GM10266 (cell line): Measurements from ENCODE around the gene SYVN1.
A peak's percentile ranks its signal among the peaks of the same experiment; 100 is the strongest.

Experiments used
- DNase-seq: peaks from one replicate; pipeline ENCODE4 v3.0.0; 2012; ENCODE audit errors: extremely low spot score
- TF ChIP-seq, protein P1 (sequence below): IDR thresholded peaks from 2 replicates; pipeline ENCODE4 v1.5.1; 2012; ENCODE audit warnings: mild to moderate bottlenecking, low read depth; ENCODE audit not compliant: control insufficient read depth, insufficient read depth; ENCODE audit errors: missing control alignments

The SYVN1 gene

DNA sequence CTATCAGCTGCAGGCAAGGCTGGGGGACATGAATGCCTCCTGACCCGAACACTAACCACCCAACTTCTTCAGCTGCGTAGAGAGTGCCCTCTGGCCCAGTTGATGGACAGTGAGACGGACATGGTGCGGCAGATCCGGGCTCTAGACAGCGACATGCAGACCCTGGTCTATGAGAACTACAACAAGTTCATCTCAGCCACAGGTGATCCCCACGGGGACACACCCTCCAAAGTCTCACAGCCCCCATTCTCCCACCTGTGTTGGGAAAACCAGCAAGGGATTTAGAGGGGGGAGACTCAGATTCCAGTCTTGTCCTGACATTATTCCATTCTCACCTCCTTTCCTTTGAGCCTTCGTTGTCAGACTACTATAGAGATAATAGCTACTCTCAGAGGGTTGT, 37.4 kb downstream of the SYVN1 start:
- no peak for DNase-seq
- TF ChIP-seq, protein P1, sequence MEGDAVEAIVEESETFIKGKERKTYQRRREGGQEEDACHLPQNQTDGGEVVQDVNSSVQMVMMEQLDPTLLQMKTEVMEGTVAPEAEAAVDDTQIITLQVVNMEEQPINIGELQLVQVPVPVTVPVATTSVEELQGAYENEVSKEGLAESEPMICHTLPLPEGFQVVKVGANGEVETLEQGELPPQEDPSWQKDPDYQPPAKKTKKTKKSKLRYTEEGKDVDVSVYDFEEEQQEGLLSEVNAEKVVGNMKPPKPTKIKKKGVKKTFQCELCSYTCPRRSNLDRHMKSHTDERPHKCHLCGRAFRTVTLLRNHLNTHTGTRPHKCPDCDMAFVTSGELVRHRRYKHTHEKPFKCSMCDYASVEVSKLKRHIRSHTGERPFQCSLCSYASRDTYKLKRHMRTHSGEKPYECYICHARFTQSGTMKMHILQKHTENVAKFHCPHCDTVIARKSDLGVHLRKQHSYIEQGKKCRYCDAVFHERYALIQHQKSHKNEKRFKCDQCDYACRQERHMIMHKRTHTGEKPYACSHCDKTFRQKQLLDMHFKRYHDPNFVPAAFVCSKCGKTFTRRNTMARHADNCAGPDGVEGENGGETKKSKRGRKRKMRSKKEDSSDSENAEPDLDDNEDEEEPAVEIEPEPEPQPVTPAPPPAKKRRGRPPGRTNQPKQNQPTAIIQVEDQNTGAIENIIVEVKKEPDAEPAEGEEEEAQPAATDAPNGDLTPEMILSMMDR, result no peak

DNA sequence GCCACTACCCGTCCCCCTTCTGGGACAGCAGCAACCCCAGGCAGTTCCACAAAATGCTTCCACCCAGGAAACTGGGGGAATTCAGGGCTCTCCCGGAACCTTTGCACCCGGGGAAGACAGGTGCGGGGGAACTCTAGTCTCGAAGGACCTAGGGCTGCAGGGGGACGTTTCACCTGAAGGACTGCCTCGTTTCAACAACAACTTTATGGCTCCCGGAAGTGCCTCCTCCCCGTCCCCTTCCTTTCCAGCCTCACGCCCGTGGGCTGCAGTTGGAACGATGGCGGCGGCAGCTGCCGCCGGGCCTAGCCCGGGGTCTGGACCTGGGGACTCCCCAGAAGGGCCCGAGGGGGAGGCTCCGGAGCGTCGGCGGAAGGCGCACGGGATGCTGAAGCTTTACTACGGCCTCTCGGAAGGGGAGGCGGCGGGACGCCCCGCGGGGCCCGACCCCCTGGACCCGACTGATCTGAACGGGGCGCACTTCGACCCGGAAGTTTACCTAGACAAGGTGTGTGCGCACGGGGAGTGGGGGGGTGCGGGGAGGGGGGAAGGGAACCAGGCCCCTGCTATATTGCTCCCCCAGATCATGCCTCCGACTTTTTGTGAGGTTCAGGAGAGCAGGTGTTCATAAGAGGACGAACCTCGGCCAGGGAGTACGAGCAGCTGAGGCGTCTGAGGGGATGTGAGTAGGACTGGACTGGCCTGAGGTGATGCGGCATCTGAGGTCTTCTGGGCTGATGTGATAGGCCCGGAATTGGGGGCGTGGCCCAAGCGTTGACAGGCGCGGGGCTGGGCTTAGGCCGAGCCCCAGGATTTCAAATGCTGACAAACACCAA, 38.1 kb downstream of the SYVN1 start, which contains the start of gene VPS51:
TSS of gene VPS51 (plus strand) at position 241 of the 833 bp plus-strand sequence. CDS start at position 278, 37 bp downstream.
- DNase-seq, result peak; percentile 93
- TF ChIP-seq, protein P1, result no peak

DNA sequence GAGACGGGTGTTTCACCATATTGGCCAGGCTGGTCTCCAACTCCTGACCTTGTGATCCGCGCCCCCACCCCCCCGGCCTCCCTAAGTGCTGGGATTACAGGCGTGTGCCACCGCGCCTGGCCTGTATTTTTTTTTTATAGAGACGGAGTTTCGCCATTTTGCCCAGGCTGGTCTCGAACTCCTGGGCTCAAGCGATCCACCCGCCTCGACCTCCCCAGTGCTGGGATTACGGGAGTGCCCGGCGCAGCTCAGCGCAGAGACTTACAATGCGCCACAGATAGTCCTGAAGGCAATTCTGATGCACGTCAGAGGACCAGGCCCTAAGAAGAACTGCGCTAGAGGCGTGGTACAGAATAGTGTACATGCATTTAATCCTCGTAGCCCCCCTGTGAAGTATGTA, 38.9 kb downstream of the SYVN1 start:
- DNase-seq, result no peak
- TF ChIP-seq, protein P1, result no peak

DNA sequence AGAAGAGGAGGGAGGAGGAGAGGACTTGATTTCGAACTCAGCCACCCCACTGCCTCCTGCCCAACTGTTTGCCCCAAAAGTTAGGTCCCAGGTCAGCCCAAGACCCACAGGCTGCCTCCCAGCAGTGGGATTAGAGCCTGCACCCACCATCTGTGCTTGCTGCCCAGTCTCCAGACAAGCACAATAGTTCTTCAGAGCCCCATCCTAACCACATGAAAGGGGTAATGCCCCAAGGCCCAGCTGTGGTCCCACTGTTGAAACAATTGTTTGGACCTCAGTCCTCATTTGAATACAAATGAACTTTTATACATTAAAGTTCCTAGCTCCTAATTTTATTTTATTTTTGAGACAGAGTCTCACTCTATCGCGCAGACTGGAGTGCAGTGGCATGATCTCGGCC, 43.7 kb downstream of the SYVN1 start:
- DNase-seq, result no peak
- TF ChIP-seq, protein P1, result no peak

DNA sequence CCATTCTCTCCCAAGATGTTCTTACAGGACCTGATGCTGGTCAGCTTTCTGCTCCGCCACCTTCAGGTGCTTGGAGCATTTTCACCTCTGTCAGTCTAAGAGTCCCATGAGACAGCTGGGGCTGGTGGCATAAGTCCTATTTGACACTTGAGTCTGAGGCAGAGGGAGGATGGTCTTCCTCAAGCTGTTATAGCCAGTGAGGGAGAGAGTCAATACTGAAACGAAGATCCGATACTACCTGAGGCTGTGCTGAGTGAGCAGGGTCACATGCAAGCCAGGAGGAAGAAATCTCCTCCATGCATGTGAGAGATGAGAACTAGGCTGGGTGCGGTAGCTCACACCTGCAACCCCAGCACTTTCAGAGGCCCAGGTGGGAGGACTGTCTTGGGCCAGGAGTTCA, 44.7 kb downstream of the SYVN1 start:
- no peak for DNase-seq
- TF ChIP-seq, protein P1, result no peak

DNA sequence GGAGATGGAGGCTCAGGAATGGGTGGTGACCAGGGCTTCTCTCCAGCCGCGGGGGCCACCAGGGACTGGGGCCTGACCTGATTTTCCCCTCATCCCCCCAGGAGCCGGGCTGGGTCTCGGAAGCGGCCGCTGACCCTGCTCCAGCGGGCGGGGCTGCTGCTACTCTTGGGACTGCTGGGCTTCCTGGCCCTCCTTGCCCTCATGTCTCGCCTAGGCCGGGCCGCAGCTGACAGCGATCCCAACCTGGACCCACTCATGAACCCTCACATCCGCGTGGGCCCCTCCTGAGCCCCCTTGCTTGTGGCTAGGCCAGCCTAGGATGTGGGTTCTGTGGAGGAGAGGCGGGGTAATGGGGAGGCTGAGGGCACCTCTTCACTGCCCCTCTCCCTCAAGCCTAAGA, 46.5 kb downstream of the SYVN1 start:
- no peak for DNase-seq
- TF ChIP-seq, protein P1, result no peak

DNA sequence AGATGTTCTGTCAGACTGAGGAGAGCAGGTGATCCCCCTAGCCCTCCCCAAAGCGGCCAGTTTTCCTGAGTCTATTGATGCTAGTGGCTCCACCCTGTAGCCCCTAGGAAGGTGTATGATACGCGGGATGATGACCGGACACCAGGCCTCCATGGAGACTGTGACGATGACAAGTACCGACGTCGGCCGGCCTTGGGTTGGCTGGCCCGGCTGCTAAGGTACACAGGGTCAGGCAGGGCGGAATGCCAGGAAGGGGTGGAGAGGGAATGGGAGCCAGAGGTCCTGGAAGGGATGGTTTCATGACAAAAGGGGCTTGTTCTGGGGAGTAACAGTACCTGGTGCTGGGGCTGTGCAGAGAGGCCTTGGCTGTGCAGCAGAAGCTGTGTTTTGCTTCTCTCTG, 47.1 kb downstream of the SYVN1 start:
- no peak for DNase-seq
- TF ChIP-seq, protein P1, result no peak
